SH-SY5Y (cell line): ENCODE measurements around the gene CCNL2.

Experiments used
- GATA2 ChIP-seq: IDR thresholded peaks from 2 replicates; pipeline ENCODE4 v1.6.1; 2011; ENCODE audit warnings: mild to moderate bottlenecking, low read depth, low read length
- GATA3 ChIP-seq: IDR thresholded peaks from 2 replicates; pipeline ENCODE4 v1.6.1; 2011; ENCODE audit warnings: low read depth, mild to moderate bottlenecking, low read length, moderate library complexity

- TF ChIP-seq GATA3 (no peak), GATA2 (no peak)
These were observed 36.9 kb upstream of the CCNL2 start for GRCh38 chr1:1435911-1436629.
